Fibroblast of lung (primary cell): ENCODE measurements around the gene CORO6. TPM values are rescaled to one million over a fixed set of nuclear protein-coding genes. Genes with fewer than 3 reads are reported as not detected.

ENCODE experiments used
- DNase-seq, 2 donors: peaks; one replicate each; pipeline versions ENCODE4 v3.0.0 to v3.0.0-alpha.2; 2010; ENCODE audit warnings: low read depth in 2 of 2
- H2AFZ ChIP-seq: 2 replicates; pipeline ENCODE4 v1.5.1; 2012; ENCODE audit warnings: low read length, control low read depth, inconsistent platforms
- H3K27ac ChIP-seq: 2 replicates; pipeline ENCODE4 v1.5.1; 2011; ENCODE audit warnings: low read length, control low read depth; ENCODE audit not compliant: insufficient read depth
- H3K27me3 ChIP-seq: 2 replicates; pipeline ENCODE4 v1.5.1; 2011; ENCODE audit warnings: mild to moderate bottlenecking, low read length; ENCODE audit not compliant: control insufficient read depth, insufficient read depth
- H3K36me3 ChIP-seq: 2 replicates; pipeline ENCODE4 v1.5.1; 2011; ENCODE audit warnings: low read length; ENCODE audit not compliant: control insufficient read depth, insufficient read depth
- H3K4me1 ChIP-seq: 2 replicates; pipeline ENCODE4 v1.5.1; 2011; ENCODE audit warnings: low read length; ENCODE audit not compliant: control insufficient read depth, insufficient read depth; ENCODE audit errors: extremely low read depth
- H3K4me2 ChIP-seq: 2 replicates; pipeline ENCODE4 v1.5.1; 2011; ENCODE audit warnings: low read length, control low read depth; ENCODE audit not compliant: insufficient read depth; ENCODE audit errors: extremely low read depth
- H3K4me3 ChIP-seq, 4 experiments: fragments of 200-600 bp in 1 of 4; sonication (generic) in 1 of 4; replicated peaks in 1 of 4; 2 replicates each; pipeline ENCODE4 v1.5.1; 2011 to 2016; ENCODE audit warnings: low read length in 4 of 4, low read depth in 3 of 4, mild to moderate bottlenecking in 3 of 4, control low read depth in 2 of 4, inconsistent platforms in 1 of 4, mixed read lengths in 1 of 4; ENCODE audit not compliant: insufficient read depth in 1 of 4; ENCODE audit errors: control extremely low read depth in 1 of 4
- H3K79me2 ChIP-seq: 2 replicates; pipeline ENCODE4 v1.5.1; 2012; ENCODE audit warnings: mild to moderate bottlenecking, low read length, inconsistent platforms; ENCODE audit not compliant: control insufficient read depth, insufficient read depth
- H3K9ac ChIP-seq: 2 replicates; pipeline ENCODE4 v1.5.1; 2011; ENCODE audit warnings: mild to moderate bottlenecking, low read length, control low read depth; ENCODE audit not compliant: insufficient read depth
- H3K9me3 ChIP-seq: 2 replicates; pipeline ENCODE4 v1.5.1; 2012; ENCODE audit warnings: low read depth, low read length; ENCODE audit not compliant: control insufficient read depth, insufficient read depth
- H4K20me1 ChIP-seq: 2 replicates; pipeline ENCODE4 v1.5.1; 2011; ENCODE audit warnings: low read length; ENCODE audit not compliant: control insufficient read depth, insufficient read depth; ENCODE audit errors: extremely low read depth
- CTCF ChIP-seq, 2 donors: IDR thresholded peaks in 1 of 2; conservative IDR thresholded peaks in 1 of 2; 1 replicate in 1 of 2; 2 replicates in 1 of 2; pipeline ENCODE4 v1.5.1; 2011 to 2012; ENCODE audit warnings: low read length in 2 of 2, control low read depth in 1 of 2, inconsistent platforms in 1 of 2, low read depth in 1 of 2, mild to moderate bottlenecking in 1 of 2
- EZH2 ChIP-seq: IDR thresholded peaks from 2 replicates; pipeline ENCODE4 v1.5.1; 2012; ENCODE audit warnings: low read length, control low read depth, mild to moderate bottlenecking; ENCODE audit errors: missing control alignments
- polyA plus RNA-seq, 2 donors: library from polyadenylated mRNA; depleted of rRNA in 1 of 2; stranded (reverse) in 1 of 2; unstranded in 1 of 2; fragments of >200 nt; gene quantifications; 2 replicates each; pipeline ENCODE4 v1.2.1, GENCODE V29; 2011 to 2012; ENCODE audit warnings: missing spikeins in 1 of 2
- total RNA-seq: library from RNA; depleted of rRNA; stranded (reverse); fragments of >200 nt; gene quantifications from 2 replicates; pipeline ENCODE4 v1.2.1, GENCODE V29; 2014

Gene CORO6
- total and polyA plus RNA-seq, 2 donors (not counting 1 experiment from before 2014, with no cell fraction given), result 8.0 to 19.3 TPM

- no peak overlapping the region for H3K27ac ChIP-seq
- no peaks in the 10 kb centered on the region for H3K36me3 ChIP-seq
- no peaks in the 10 kb centered on the region for H3K9me3 ChIP-seq
- H3K27me3 ChIP-seq, result no peaks in the 10 kb centered on the region
- H2AFZ ChIP-seq, result no peak overlapping the region
- no peak for DNase-seq
- no peaks in the 10 kb centered on the region for H4K20me1 ChIP-seq
- no peak overlapping the region for H3K4me2 ChIP-seq
- H3K4me3 ChIP-seq, result no peak overlapping the region
- no peaks in the 10 kb centered on the region for H3K4me1 ChIP-seq
- no peaks in the 10 kb centered on the region for H3K79me2 ChIP-seq
- no peak for TF ChIP-seq EZH2
- TF ChIP-seq CTCF (conservative IDR thresholded peaks at IDR 0.05 in 1 of 2, IDR thresholded peaks at IDR 0.05 in 1 of 2; ENCODE audit: low read depth in 1 of 2, low read length in 2 of 2), result no peak
- H3K9ac ChIP-seq, result no peak overlapping the region
These were observed 13.7 kb downstream of the CORO6 start for GRCh38 chr17:29608986-29609385.

- Histone ChIP-seq H3K36me3 (no peaks in the 10 kb centered on the region), H3K4me1 (no peaks in the 10 kb centered on the region), H3K4me2 (no peak overlapping the region), H3K27ac (no peak overlapping the region), H3K9ac (no peak overlapping the region), H4K20me1 (no peaks in the 10 kb centered on the region), H3K79me2 (no peaks in the 10 kb centered on the region), H3K9me3 (no peaks in the 10 kb centered on the region), H3K4me3 (no peak overlapping the region), H2AFZ (no peak overlapping the region), H3K27me3 (no peaks in the 10 kb centered on the region)
- DNase-seq, result no peak
- no peak for TF ChIP-seq CTCF (conservative IDR thresholded peaks at IDR 0.05 in 1 of 2, IDR thresholded peaks at IDR 0.05 in 1 of 2; ENCODE audit: low read depth in 1 of 2, low read length in 2 of 2)
- no peak for TF ChIP-seq EZH2
These were observed 15.0 kb downstream of the CORO6 start for GRCh38 chr17:29607557-29608195.

- Histone ChIP-seq H3K79me2 (no peaks in the 10 kb centered on the region), H3K4me2 (no peak overlapping the region), H3K27ac (no peak overlapping the region), H3K4me1 (no peaks in the 10 kb centered on the region), H3K9ac (no peak overlapping the region), H4K20me1 (no peaks in the 10 kb centered on the region), H2AFZ (no peak overlapping the region), H3K9me3 (no peaks in the 10 kb centered on the region), H3K27me3 (no peaks in the 10 kb centered on the region), H3K4me3 (no peak overlapping the region), H3K36me3 (no peaks in the 10 kb centered on the region)
- TF ChIP-seq CTCF (conservative IDR thresholded peaks at IDR 0.05 in 1 of 2, IDR thresholded peaks at IDR 0.05 in 1 of 2; ENCODE audit: low read depth in 1 of 2, low read length in 2 of 2) (no peak), EZH2 (no peak)
- no peak for DNase-seq
These were observed 19.5 kb downstream of the CORO6 start for GRCh38 chr17:29603109-29603674.
